ENCODE data around the gene AXIN1. TPM values are rescaled to one million over a fixed set of nuclear protein-coding genes. Genes with fewer than 3 reads are reported as not detected.

AXIN1 gene
- total and polyA plus RNA-seq, 9 of the 15 experiments (the other 6 are each of a cell fraction or from before 2014, with no cell fraction given) = 0.42 to 58.0 (median 25.9) TPM

GRCh38 chr16:263944-264343, 88.6 kb downstream of the AXIN1 start (continued):
- no peak for TF ChIP-seq SIN3A (IDR thresholded peaks at IDR 0.05; ENCODE audit: borderline replicate concordance in 2 of 2, control insufficient read depth in 1 of 2, low read depth in 2 of 2, low read length in 2 of 2)
- no peak for TF ChIP-seq PTRF (tag; IDR thresholded peaks at IDR 0.05)
- TF ChIP-seq ZSCAN29 (IDR thresholded peaks at IDR 0.05) = no peak

- Histone ChIP-seq H3K4me2 (ENCODE audit: insufficient read depth, low read length) (no peak overlapping the region), H2AFZ (ENCODE audit: low read depth, low read length) (no peak overlapping the region), H3K9ac (ENCODE audit: insufficient read depth in 1 of 2, low read depth in 2 of 2, low read length in 2 of 2) (no peak overlapping the region), H3K9me3 (replicated peaks; ENCODE audit: control insufficient read depth, insufficient read depth, low read depth, low read length) (no peaks in the 10 kb centered on the region), H3K4me3 (no peak overlapping the region), H3K9me1 (ENCODE audit: control insufficient read depth, insufficient read depth, low read length) (peaks cover 4% of the 10 kb centered on the region), H3K27ac (ENCODE audit: extremely low read depth, low read depth, low read length) (no peak overlapping the region), H4K20me1 (replicated peaks; ENCODE audit: control insufficient read depth, insufficient read depth, low read length) (peaks cover 3% of the 10 kb centered on the region; the same call in 1 of the 2 replicates), H3K36me3 (ENCODE audit: control insufficient read depth, insufficient read depth, low read length) (peaks cover 21% of the 10 kb centered on the region; the same call in 2 of the 3 replicates), H3K27me3 (ENCODE audit: control insufficient read depth in 2 of 2, insufficient read depth in 2 of 2, low read length in 2 of 2) (no peaks in the 10 kb centered on the region; a peak in 1 of 5 replicates), H3K79me2 (ENCODE audit: control insufficient read depth, insufficient read depth, low read length) (no peaks in the 10 kb centered on the region), H3K4me1 (replicated peaks in 1 of 2; ENCODE audit: control insufficient read depth in 2 of 2, insufficient read depth in 2 of 2, low read length in 2 of 2) (peaks cover 13 to 59% of the 10 kb centered on the region in 2 experiments; a peak in 4 of 5 replicates)
- TF ChIP-seq MTF1 (CRISPR knock-in tag; IDR thresholded peaks at IDR 0.05; ENCODE audit: borderline replicate concordance) (no peak), POLR2G (IDR thresholded peaks at IDR 0.05; ENCODE audit: low read depth, low read length) (peak; percentile 15; the same call in 1 of the 2 replicates), POLR3G (IDR thresholded peaks at IDR 0.05; ENCODE audit: extremely low read depth, insufficient read length, insufficient replicate concordance) (no peak), NR2C1 (IDR thresholded peaks at IDR 0.05) (no peak), NR2C1 (tag; IDR thresholded peaks at IDR 0.05) (no peak), ZNF780A (CRISPR knock-in tag; IDR thresholded peaks at IDR 0.05) (no peak), PPARD (CRISPR knock-in tag; IDR thresholded peaks at IDR 0.05) (no peak)
- DNase-seq (ENCODE audit: extremely low read depth in 1 of 4, low spot score in 3 of 4) = no peak
- no TSS peak for BruUV-seq (replicated peaks)
- 92% methylated on average over 26 of the region's 35 CpGs for WGBS (ENCODE audit: insufficient coverage, low coverage, missing lambda C conversion rate)
- ChIA-PET CTCF (ENCODE audit: low intra/inter-chr PET ratio) (no interaction called here), POLR2A (interaction anchor here (0.6 to 0.8 kb wide), 3 partner anchors 10 to 114 kb away, joined by 3 read pairs; no protein-coding TSS in a partner anchor)
- no peak for ATAC-seq
- intact Hi-C loops (cut with micrococcal nuclease) = no loop called here
- in situ Hi-C loops (cut with MboI) = no loop called here
- FAIRE-seq = no peak
These were observed 89.2 kb downstream of the AXIN1 start for GRCh38 chr16:263182-263774.

Data from K562 (cell line).